HepG2 (cell line): ENCODE data around the gene GPR137. TPM values are rescaled to one million over a fixed set of nuclear protein-coding genes. Genes with fewer than 3 reads are reported as not detected.
A peak's percentile ranks its signal among the peaks of the same experiment; 100 is the strongest.

Source experiments
- AGO2 ChIP-seq: fragments of 200-400 bp; formaldehyde crosslinking; optimal IDR thresholded peaks from 2 replicates; pipeline ENCODE3; 2017; ENCODE audit warnings: mild to moderate bottlenecking, low read depth, low read length, moderate library complexity
- IKZF1 ChIP-seq: fragments of 450-650 bp; IDR thresholded peaks from 2 replicates; pipeline ENCODE4 v1.7.1; 2016
- JUND ChIP-seq: sonication (generic); formaldehyde crosslinking; IDR thresholded peaks from 2 replicates; pipeline ENCODE4 v1.8.0; 2022; ENCODE audit warnings: mild to moderate bottlenecking, missing genetic modification reagents
- RXRA ChIP-seq: sonication (generic); formaldehyde crosslinking; IDR thresholded peaks from 2 replicates; pipeline ENCODE4 v1.5.1; 2020; ENCODE audit warnings: missing genetic modification reagents
- ZBTB21 ChIP-seq: sonication (generic); formaldehyde crosslinking; IDR thresholded peaks from 2 replicates; pipeline ENCODE4 v1.4.0; 2020; ENCODE audit warnings: missing genetic modification reagents
- ZKSCAN1 ChIP-seq: fragments of 150-350 bp; IDR thresholded peaks from 2 replicates; pipeline ENCODE4 v1.6.1; 2014; ENCODE audit warnings: low read length
- ZNF317 ChIP-seq: sonication (generic); formaldehyde crosslinking; IDR thresholded peaks from 2 replicates; pipeline ENCODE4 v1.5.0; 2020; ENCODE audit warnings: mild to moderate bottlenecking, missing genetic modification reagents
- ZNF431 ChIP-seq: sonication (generic); formaldehyde crosslinking; IDR thresholded peaks from 2 replicates; pipeline ENCODE4 v1.9.0; 2022; ENCODE audit warnings: missing genetic modification reagents, low read depth, mild to moderate bottlenecking, borderline replicate concordance
- ZNF670 ChIP-seq: sonication (generic); formaldehyde crosslinking; IDR thresholded peaks from 2 replicates; pipeline ENCODE4 v1.8.0; 2022; ENCODE audit warnings: mild to moderate bottlenecking, missing genetic modification reagents, borderline replicate concordance
- ZNF761 ChIP-seq: sonication (generic); formaldehyde crosslinking; conservative IDR thresholded peaks from 2 replicates; pipeline ENCODE4 v1.4.0; 2020; ENCODE audit warnings: mild to moderate bottlenecking, missing genetic modification reagents
- ZNF777 ChIP-seq: sonication (generic); formaldehyde crosslinking; IDR thresholded peaks from 2 replicates; pipeline ENCODE4 v1.4.0; 2020; ENCODE audit warnings: missing genetic modification reagents
- polyA plus RNA-seq, 8 experiments: library from polyadenylated mRNA; depleted of rRNA in 3 of 8; stranded (reverse) in 7 of 8; unstranded in 1 of 8; fragments of >200 nt; fragmentation: Illumina TruSeq in 4 of 8; extraction: Trizol in 4 of 8; gene quantifications; 2 replicates each; pipeline versions ENCODE4 v1.2.1 to v1.2.3, GENCODE V29; 2011 to 2016; ENCODE audit warnings: low read depth in 4 of 8, missing spikeins in 1 of 8, mixed read lengths in 1 of 8; ENCODE audit not compliant: insufficient read depth in 1 of 8
- total RNA-seq, 5 experiments: library from RNA; depleted of rRNA; stranded (reverse); fragments of >200 nt; fragmentation: Illumina TruSeq; extraction: Trizol; gene quantifications; 2 replicates each; pipeline ENCODE4 v1.2.3, GENCODE V29; 2016; ENCODE audit warnings: low read depth in 1 of 5
- TF ChIP-seq, protein P1 (sequence below): sonication (generic); formaldehyde crosslinking; IDR thresholded peaks from 2 replicates; pipeline ENCODE4 v1.5.0; 2020; ENCODE audit warnings: missing genetic modification reagents
- TF ChIP-seq, protein P2 (sequence below), 2 experiments: sonication (generic) in 1 of 2; formaldehyde crosslinking in 1 of 2; IDR thresholded peaks; 2 replicates each; pipeline versions ENCODE4 v1.5.1 to v1.6.1; 2011 to 2020; ENCODE audit warnings: borderline replicate concordance in 1 of 2, low read depth in 1 of 2, low read length in 1 of 2, mild to moderate bottlenecking in 1 of 2, missing genetic modification reagents in 1 of 2, moderate library complexity in 1 of 2
- TF ChIP-seq, protein P3 (sequence below): sonication (generic); formaldehyde crosslinking; IDR thresholded peaks from 2 replicates; pipeline ENCODE4 v1.8.0; 2022; ENCODE audit warnings: mild to moderate bottlenecking, missing genetic modification reagents, borderline replicate concordance
- TF ChIP-seq, protein P4 (sequence below): sonication (generic); formaldehyde crosslinking; IDR thresholded peaks from 2 replicates; pipeline ENCODE4 v1.4.0; 2020; ENCODE audit warnings: mild to moderate bottlenecking, missing genetic modification reagents
- TF ChIP-seq, protein P5 (sequence below): sonication (generic); formaldehyde crosslinking; IDR thresholded peaks from 2 replicates; pipeline ENCODE4 v1.5.1; 2020; ENCODE audit warnings: mild to moderate bottlenecking, missing genetic modification reagents, moderate library complexity
- TF ChIP-seq, protein P6 (sequence below): sonication (generic); formaldehyde crosslinking; IDR thresholded peaks from 2 replicates; pipeline ENCODE4 v1.9.0; 2021; ENCODE audit warnings: missing genetic modification reagents, borderline replicate concordance

GPR137 gene
- total and polyA plus RNA-seq, 2 of the 13 experiments (the other 11 are each of a cell fraction or from before 2014, with no cell fraction given) = 8.5 to 13.2 TPM

DNA sequence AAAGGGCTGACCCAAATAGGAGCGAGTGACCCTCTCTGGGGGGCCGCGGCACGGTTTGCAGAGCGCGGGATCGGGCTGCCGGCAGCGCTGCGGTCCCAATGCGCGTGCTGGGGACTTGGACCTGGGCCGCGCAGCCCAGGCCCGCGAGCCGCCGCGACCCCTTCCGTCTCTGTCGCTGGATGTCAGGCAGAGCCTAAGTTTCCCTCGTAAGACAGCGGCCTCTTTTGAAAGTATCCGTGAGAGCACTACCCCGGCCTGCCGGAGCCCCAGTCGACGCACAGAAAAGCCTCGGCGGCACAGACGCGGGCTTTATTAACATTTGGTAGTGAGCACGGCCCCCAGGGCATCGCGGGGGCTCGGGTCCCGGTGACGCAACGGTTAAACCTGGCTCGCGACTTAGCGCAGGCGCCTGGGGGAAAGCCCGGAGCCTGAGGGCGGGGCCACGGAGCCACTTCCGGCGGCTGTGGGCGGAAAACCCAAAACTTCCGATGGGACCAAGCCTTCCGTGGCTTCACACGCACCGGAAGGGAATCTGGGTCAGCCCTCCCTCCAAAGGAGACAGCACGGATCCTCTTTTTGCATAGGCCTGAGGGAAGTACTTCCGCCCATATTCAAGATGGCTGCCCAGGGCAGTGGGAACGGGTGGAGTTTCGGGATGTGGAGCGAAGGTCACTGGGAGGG lies 16.0 kb upstream of the GPR137 start (continued):
- TF ChIP-seq, protein P1, sequence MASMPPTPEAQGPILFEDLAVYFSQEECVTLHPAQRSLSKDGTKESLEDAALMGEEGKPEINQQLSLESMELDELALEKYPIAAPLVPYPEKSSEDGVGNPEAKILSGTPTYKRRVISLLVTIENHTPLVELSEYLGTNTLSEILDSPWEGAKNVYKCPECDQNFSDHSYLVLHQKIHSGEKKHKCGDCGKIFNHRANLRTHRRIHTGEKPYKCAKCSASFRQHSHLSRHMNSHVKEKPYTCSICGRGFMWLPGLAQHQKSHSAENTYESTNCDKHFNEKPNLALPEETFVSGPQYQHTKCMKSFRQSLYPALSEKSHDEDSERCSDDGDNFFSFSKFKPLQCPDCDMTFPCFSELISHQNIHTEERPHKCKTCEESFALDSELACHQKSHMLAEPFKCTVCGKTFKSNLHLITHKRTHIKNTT (CRISPR knock-in tag) = no peak
- TF ChIP-seq JUND (CRISPR knock-in tag) = no peak
- TF ChIP-seq ZNF317 = 0 out of 2 replicates have a peak, but pooled peaks have one; percentile 14
- no peak; the same call in 1 of the 2 replicates for TF ChIP-seq ZNF777 (CRISPR knock-in tag)
- TF ChIP-seq, protein P2, sequence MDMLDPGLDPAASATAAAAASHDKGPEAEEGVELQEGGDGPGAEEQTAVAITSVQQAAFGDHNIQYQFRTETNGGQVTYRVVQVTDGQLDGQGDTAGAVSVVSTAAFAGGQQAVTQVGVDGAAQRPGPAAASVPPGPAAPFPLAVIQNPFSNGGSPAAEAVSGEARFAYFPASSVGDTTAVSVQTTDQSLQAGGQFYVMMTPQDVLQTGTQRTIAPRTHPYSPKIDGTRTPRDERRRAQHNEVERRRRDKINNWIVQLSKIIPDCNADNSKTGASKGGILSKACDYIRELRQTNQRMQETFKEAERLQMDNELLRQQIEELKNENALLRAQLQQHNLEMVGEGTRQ (IDR thresholded peaks at IDR 0.05; ENCODE audit: low read depth, low read length) = no peak
- TF ChIP-seq, protein P2 (CRISPR knock-in tag; IDR thresholded peaks at IDR 0.05; ENCODE audit: borderline replicate concordance) = peak; percentile 51; the same call in 1 of the 2 replicates
- TF ChIP-seq ZKSCAN1 = no peak
- TF ChIP-seq, protein P3, sequence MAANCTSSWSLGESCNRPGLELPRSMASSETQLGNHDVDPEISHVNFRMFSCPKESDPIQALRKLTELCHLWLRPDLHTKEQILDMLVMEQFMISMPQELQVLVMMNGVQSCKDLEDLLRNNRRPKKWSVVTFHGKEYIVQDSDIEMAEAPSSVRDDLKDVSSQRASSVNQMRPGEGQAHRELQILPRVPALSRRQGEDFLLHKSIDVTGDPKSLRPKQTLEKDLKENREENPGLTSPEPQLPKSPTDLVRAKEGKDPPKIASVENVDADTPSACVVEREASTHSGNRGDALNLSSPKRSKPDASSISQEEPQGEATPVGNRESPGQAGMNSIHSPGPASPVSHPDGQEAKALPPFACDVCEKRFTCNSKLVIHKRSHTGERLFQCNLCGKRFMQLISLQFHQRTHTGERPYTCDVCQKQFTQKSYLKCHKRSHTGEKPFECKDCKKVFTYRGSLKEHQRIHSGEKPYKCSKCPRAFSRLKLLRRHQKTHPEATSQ (CRISPR knock-in tag) = no peak
- TF ChIP-seq, protein P4, sequence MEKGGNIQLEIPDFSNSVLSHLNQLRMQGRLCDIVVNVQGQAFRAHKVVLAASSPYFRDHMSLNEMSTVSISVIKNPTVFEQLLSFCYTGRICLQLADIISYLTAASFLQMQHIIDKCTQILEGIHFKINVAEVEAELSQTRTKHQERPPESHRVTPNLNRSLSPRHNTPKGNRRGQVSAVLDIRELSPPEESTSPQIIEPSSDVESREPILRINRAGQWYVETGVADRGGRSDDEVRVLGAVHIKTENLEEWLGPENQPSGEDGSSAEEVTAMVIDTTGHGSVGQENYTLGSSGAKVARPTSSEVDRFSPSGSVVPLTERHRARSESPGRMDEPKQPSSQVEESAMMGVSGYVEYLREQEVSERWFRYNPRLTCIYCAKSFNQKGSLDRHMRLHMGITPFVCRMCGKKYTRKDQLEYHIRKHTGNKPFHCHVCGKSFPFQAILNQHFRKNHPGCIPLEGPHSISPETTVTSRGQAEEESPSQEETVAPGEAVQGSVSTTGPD (CRISPR knock-in tag) = no peak; the same call in 1 of the 2 replicates
- TF ChIP-seq, protein P5, sequence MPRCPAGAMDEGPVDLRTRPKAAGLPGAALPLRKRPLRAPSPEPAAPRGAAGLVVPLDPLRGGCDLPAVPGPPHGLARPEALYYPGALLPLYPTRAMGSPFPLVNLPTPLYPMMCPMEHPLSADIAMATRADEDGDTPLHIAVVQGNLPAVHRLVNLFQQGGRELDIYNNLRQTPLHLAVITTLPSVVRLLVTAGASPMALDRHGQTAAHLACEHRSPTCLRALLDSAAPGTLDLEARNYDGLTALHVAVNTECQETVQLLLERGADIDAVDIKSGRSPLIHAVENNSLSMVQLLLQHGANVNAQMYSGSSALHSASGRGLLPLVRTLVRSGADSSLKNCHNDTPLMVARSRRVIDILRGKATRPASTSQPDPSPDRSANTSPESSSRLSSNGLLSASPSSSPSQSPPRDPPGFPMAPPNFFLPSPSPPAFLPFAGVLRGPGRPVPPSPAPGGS (CRISPR knock-in tag) = 0 out of 2 replicates have a peak, but pooled peaks have one; percentile 1
- TF ChIP-seq RXRA (CRISPR knock-in tag) = peak; percentile 96
- no peak for TF ChIP-seq IKZF1
- no peak for TF ChIP-seq ZNF431 (CRISPR knock-in tag)
- TF ChIP-seq ZNF670 (CRISPR knock-in tag) = peak; percentile 71; the same call in 1 of the 2 replicates
- peak; percentile 95 for TF ChIP-seq AGO2
- TF ChIP-seq, protein P6, sequence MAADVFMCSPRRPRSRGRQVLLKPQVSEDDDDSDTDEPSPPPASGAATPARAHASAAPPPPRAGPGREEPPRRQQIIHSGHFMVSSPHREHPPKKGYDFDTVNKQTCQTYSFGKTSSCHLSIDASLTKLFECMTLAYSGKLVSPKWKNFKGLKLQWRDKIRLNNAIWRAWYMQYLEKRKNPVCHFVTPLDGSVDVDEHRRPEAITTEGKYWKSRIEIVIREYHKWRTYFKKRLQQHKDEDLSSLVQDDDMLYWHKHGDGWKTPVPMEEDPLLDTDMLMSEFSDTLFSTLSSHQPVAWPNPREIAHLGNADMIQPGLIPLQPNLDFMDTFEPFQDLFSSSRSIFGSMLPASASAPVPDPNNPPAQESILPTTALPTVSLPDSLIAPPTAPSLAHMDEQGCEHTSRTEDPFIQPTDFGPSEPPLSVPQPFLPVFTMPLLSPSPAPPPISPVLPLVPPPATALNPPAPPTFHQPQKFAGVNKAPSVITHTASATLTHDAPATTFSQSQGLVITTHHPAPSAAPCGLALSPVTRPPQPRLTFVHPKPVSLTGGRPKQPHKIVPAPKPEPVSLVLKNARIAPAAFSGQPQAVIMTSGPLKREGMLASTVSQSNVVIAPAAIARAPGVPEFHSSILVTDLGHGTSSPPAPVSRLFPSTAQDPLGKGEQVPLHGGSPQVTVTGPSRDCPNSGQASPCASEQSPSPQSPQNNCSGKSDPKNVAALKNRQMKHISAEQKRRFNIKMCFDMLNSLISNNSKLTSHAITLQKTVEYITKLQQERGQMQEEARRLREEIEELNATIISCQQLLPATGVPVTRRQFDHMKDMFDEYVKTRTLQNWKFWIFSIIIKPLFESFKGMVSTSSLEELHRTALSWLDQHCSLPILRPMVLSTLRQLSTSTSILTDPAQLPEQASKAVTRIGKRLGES (CRISPR knock-in tag) = no peak
- no peak for TF ChIP-seq ZBTB21 (CRISPR knock-in tag)
- TF ChIP-seq ZNF761 (CRISPR knock-in tag) = no peak; the same call in 1 of the 2 replicates
